Mesendoderm (in vitro differentiated cells): ENCODE data around the gene ASIC2.

Experiments
- DNase-seq: peaks from one replicate; pipeline ENCODE4 v3.0.0; 2013
- H2AK5ac ChIP-seq: 2 replicates; pipeline ENCODE4 v1.6.1; 2013; ENCODE audit warnings: low read length, inconsistent platforms
- H2BK120ac ChIP-seq: 2 replicates; pipeline ENCODE4 v1.6.1; 2013; ENCODE audit warnings: low read depth, mild to moderate bottlenecking, low read length, moderate library complexity, mixed read lengths
- H2BK15ac ChIP-seq: replicated peaks from 2 replicates; pipeline ENCODE4 v1.6.1; 2013; ENCODE audit warnings: low read depth, mild to moderate bottlenecking, moderate library complexity
- H2BK5ac ChIP-seq: 2 replicates; pipeline ENCODE4 v1.6.1; 2013; ENCODE audit warnings: low read length, inconsistent platforms
- H3K18ac ChIP-seq: 2 replicates; pipeline ENCODE4 v1.6.1; 2013; ENCODE audit warnings: mild to moderate bottlenecking, low read length, mixed read lengths
- H3K23ac ChIP-seq: one replicate; pipeline ENCODE4 v1.6.1; 2013; ENCODE audit warnings: low read length
- H3K27ac ChIP-seq: 2 replicates; pipeline ENCODE4 v1.5.1; 2013; ENCODE audit warnings: low read depth, mild to moderate bottlenecking, inconsistent platforms, low read length, moderate library complexity
- H3K27me3 ChIP-seq: 2 replicates; pipeline ENCODE4 v1.6.1; 2013; ENCODE audit warnings: low read length, control low read depth, mild to moderate bottlenecking, inconsistent platforms; ENCODE audit not compliant: insufficient read depth, poor library complexity
- H3K36me3 ChIP-seq: 2 replicates; pipeline ENCODE4 v1.6.1; 2013; ENCODE audit warnings: low read length, inconsistent platforms; ENCODE audit not compliant: control insufficient read depth, insufficient read depth
- H3K4ac ChIP-seq: one replicate; pipeline ENCODE4 v1.6.1; 2013; ENCODE audit warnings: low read depth, mild to moderate bottlenecking, low read length, moderate library complexity
- H3K4me1 ChIP-seq: 2 replicates; pipeline ENCODE4 v1.6.1; 2013; ENCODE audit warnings: low read depth, low read length, inconsistent platforms; ENCODE audit not compliant: control insufficient read depth
- H3K4me2 ChIP-seq: 2 replicates; pipeline ENCODE4 v1.6.1; 2013; ENCODE audit warnings: low read length
- H3K4me3 ChIP-seq: 2 replicates; pipeline ENCODE4 v1.5.1; 2013; ENCODE audit warnings: mild to moderate bottlenecking, low read length
- H3K56ac ChIP-seq: one replicate; pipeline ENCODE4 v1.6.1; 2013; ENCODE audit warnings: low read length
- H3K79me1 ChIP-seq: 2 replicates; pipeline ENCODE4 v1.6.1; 2013; ENCODE audit warnings: low read length, inconsistent platforms
- H3K79me2 ChIP-seq: 2 replicates; pipeline ENCODE4 v1.6.1; 2013; ENCODE audit warnings: mild to moderate bottlenecking, low read length; ENCODE audit not compliant: control insufficient read depth, insufficient read depth
- H3K9ac ChIP-seq: 2 replicates; pipeline ENCODE4 v1.6.1; 2013; ENCODE audit warnings: low read length, inconsistent platforms
- H4K5ac ChIP-seq: one replicate; pipeline ENCODE4 v1.6.1; 2013; ENCODE audit warnings: low read length
- H4K8ac ChIP-seq: one replicate; pipeline ENCODE4 v1.6.1; 2013; ENCODE audit warnings: low read depth, mild to moderate bottlenecking, control low read depth, low read length, moderate library complexity
- WGBS: extraction: QIAGEN DNeasy Blood & Tissue Kit; methylation state at CpG from one replicate; pipeline ENCODE4 v1.1.7; 2013; ENCODE audit warnings: low lambda C conversion rate, missing lambda C conversion rate; ENCODE audit not compliant: insufficient coverage; ENCODE audit errors: extremely low coverage; 5-methylcytosine and 5-hydroxymethylcytosine counted together

Gene ASIC2

DNA sequence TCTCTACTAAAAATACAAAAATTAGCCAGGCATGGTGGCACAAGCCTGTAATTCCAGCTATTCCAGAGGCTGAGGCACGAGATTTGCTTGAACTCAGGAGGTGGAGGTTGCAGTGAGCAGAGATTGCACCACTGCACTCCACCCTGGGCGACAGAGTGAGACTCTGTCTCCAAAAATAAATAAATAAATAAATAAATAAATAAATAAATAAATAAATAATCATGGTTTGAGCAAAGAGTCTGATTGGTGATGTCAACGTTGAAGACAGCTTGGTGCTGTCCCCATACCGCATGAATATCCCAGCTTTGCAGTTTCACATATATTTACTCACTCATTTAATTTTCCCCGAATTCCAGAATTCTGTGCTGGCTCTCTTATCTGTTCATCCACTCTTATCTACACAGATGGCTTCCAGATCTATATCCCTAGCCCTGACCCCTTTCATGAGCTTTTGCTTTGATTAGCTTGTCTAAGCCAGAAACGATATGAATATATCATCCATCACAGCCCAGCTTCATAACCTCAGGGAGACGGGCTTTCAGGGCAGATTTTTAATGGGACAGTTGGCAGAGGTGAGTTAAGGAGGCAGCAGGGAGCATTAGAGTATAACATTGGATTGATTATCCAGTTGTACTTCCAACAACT is 210.4 kb downstream of the ASIC2 start:
- no peak overlapping the region for H3K4me3 ChIP-seq
- H3K27me3 ChIP-seq: no peaks in the 10 kb centered on the region
- no peaks in the 10 kb centered on the region for H3K36me3 ChIP-seq
- H3K56ac ChIP-seq: no peak overlapping the region
- H4K5ac ChIP-seq: no peak overlapping the region
- no peak overlapping the region for H2BK5ac ChIP-seq
- DNase-seq: no peak
- H3K27ac ChIP-seq: no peak overlapping the region
- no CpG with 5 or more reads among the region's 7 CpGs for WGBS
- H2BK15ac ChIP-seq: no peak overlapping the region
- no peak overlapping the region for H3K4me2 ChIP-seq
- H3K79me2 ChIP-seq: no peaks in the 10 kb centered on the region
- H2BK120ac ChIP-seq: no peak overlapping the region
- no peak overlapping the region for H4K8ac ChIP-seq
- H3K9ac ChIP-seq: no peak overlapping the region
- no peak overlapping the region for H2AK5ac ChIP-seq
- no peak overlapping the region for H3K18ac ChIP-seq
- no peak overlapping the region for H3K4ac ChIP-seq
- no peaks in the 10 kb centered on the region for H3K79me1 ChIP-seq
- H3K4me1 ChIP-seq: no peaks in the 10 kb centered on the region
- H3K23ac ChIP-seq: no peak overlapping the region

- H3K79me1 ChIP-seq: no peaks in the 10 kb centered on the region
- H4K8ac ChIP-seq: no peak overlapping the region
- WGBS: no CpG with 5 or more reads among the region's 3 CpGs
- no peak overlapping the region for H3K4me3 ChIP-seq
- no peaks in the 10 kb centered on the region for H3K4me1 ChIP-seq
- H2BK5ac ChIP-seq: no peak overlapping the region
- no peak overlapping the region for H2BK15ac ChIP-seq
- H2AK5ac ChIP-seq: no peak overlapping the region
- H3K9ac ChIP-seq: no peak overlapping the region
- H3K18ac ChIP-seq: no peak overlapping the region
- no peak overlapping the region for H3K27ac ChIP-seq
- H3K23ac ChIP-seq: no peak overlapping the region
- no peak overlapping the region for H4K5ac ChIP-seq
- no peaks in the 10 kb centered on the region for H3K36me3 ChIP-seq
- H2BK120ac ChIP-seq: no peak overlapping the region
- H3K4me2 ChIP-seq: no peak overlapping the region
- H3K4ac ChIP-seq: no peak overlapping the region
- no peaks in the 10 kb centered on the region for H3K79me2 ChIP-seq
- no peak for DNase-seq
- H3K27me3 ChIP-seq: no peaks in the 10 kb centered on the region
- no peak overlapping the region for H3K56ac ChIP-seq
Measured at GRCh38 chr17:33080091-33080490, 213.0 kb downstream of the ASIC2 start.

DNA sequence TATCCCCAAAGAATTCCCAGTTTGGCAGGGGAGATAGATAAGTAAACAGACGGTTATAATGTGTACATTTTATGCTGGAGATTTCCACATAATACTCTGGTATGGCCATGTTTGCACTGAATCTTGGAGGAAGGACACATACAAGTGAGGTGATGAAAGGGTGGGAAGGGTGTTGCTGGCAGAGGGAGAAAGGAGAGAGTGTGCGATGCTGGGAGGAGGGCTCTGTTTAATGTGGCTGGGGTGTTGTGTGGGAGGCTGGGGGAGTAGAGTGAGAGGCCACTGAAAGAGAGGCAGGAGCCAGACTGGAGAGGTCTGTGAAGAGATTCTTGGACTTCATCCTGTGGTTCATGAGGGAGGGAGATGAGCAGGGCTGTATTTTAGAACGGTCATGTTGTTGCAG is 213.9 kb downstream of the ASIC2 start:
- Histone ChIP-seq H3K36me3 (no peaks in the 10 kb centered on the region), H2BK120ac (no peak overlapping the region), H2BK5ac (no peak overlapping the region), H3K79me2 (no peaks in the 10 kb centered on the region), H3K4me1 (no peaks in the 10 kb centered on the region), H2AK5ac (no peak overlapping the region), H3K79me1 (no peaks in the 10 kb centered on the region), H3K18ac (no peak overlapping the region), H2BK15ac (no peak overlapping the region), H4K5ac (no peak overlapping the region), H3K27me3 (no peaks in the 10 kb centered on the region), H3K4ac (no peak overlapping the region), H3K4me2 (no peak overlapping the region), H3K9ac (no peak overlapping the region), H3K27ac (no peak overlapping the region), H4K8ac (no peak overlapping the region), H3K23ac (no peak overlapping the region), H3K56ac (no peak overlapping the region), H3K4me3 (no peak overlapping the region)
- DNase-seq: no peak
- WGBS: no CpG with 5 or more reads among the region's 3 CpGs

DNA sequence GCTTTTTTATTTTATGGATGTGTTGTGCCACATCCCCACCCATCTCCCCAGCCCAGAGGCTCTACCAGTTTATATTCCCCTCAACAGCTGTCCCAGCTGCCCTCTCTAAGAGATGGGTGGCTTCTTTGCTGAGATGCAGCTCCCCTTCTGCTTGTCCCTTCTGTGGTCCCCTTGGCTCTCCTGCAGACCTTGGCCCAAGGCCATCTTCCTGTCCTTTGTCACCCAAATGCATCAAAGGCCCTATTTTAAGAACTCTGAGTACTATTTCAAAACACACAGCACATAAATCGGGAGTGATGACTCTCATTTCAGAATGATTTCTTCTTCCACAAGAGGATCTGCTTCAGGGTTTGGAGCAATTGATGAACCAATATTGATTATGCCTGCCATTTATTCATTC is 216.1 kb downstream of the ASIC2 start:
- H3K4me1 ChIP-seq: no peaks in the 10 kb centered on the region
- no peak overlapping the region for H2BK15ac ChIP-seq

GRCh38 chr17:33073416-33073815 is 219.7 kb downstream of the ASIC2 start:
- H3K56ac ChIP-seq: no peak overlapping the region
- no peak overlapping the region for H3K9ac ChIP-seq
- no peak overlapping the region for H3K4me2 ChIP-seq
- no peaks in the 10 kb centered on the region for H3K27me3 ChIP-seq
- H3K27ac ChIP-seq: no peak overlapping the region
- no peak overlapping the region for H2BK5ac ChIP-seq
- no peak overlapping the region for H2BK15ac ChIP-seq
- H3K4me3 ChIP-seq: no peak overlapping the region
- H3K23ac ChIP-seq: no peak overlapping the region
- H4K8ac ChIP-seq: no peak overlapping the region
- H3K4me1 ChIP-seq: no peaks in the 10 kb centered on the region
- no peaks in the 10 kb centered on the region for H3K79me2 ChIP-seq
- H3K79me1 ChIP-seq: no peaks in the 10 kb centered on the region
- H2BK120ac ChIP-seq: no peak overlapping the region
- WGBS: no CpG with 5 or more reads among the region's 7 CpGs
- no peaks in the 10 kb centered on the region for H3K36me3 ChIP-seq
- H2AK5ac ChIP-seq: no peak overlapping the region
- no peak overlapping the region for H3K18ac ChIP-seq
- no peak for DNase-seq
- H4K5ac ChIP-seq: no peak overlapping the region
- H3K4ac ChIP-seq: no peak overlapping the region

More for the DNA sequence above, 216.1 kb downstream of the ASIC2 start:
- no peak overlapping the region for H2BK5ac ChIP-seq
- no peak overlapping the region for H2BK120ac ChIP-seq
- no peak overlapping the region for H4K8ac ChIP-seq
- H3K9ac ChIP-seq: no peak overlapping the region
- no peak overlapping the region for H2AK5ac ChIP-seq
- no peak for DNase-seq
- WGBS: no CpG with 5 or more reads among the region's 1 CpG
- no peak overlapping the region for H3K56ac ChIP-seq
- no peak overlapping the region for H3K4me3 ChIP-seq
- no peaks in the 10 kb centered on the region for H3K79me2 ChIP-seq
- no peaks in the 10 kb centered on the region for H3K27me3 ChIP-seq
- no peak overlapping the region for H3K18ac ChIP-seq
- H3K4me2 ChIP-seq: no peak overlapping the region
- H3K23ac ChIP-seq: no peak overlapping the region
- H3K79me1 ChIP-seq: no peaks in the 10 kb centered on the region
- H4K5ac ChIP-seq: no peak overlapping the region
- H3K4ac ChIP-seq: no peak overlapping the region
- H3K27ac ChIP-seq: no peak overlapping the region
- H3K36me3 ChIP-seq: no peaks in the 10 kb centered on the region
